Mucosa of descending colon (tissue), 3 donors: ENCODE measurements around the gene DCAKD. TPM values are rescaled to one million over a fixed set of nuclear protein-coding genes. Genes with fewer than 3 reads are reported as not detected.

ENCODE experiments used
- ATAC-seq: fragments of 200-7000 bp; cut with Tn5 transposase; one replicate; pipeline ENCODE4 v1.9.1; 2020; ENCODE audit warnings: mild to moderate bottlenecking, moderate library complexity
- DNase-seq, 3 donors: peaks; one replicate each; pipeline ENCODE4 v3.0.0-alpha.2; 2020
- H3K36me3 ChIP-seq: fragments of 200-600 bp; one replicate; pipeline ENCODE4 v1.8.0; 2021; ENCODE audit warnings: low read depth, mild to moderate bottlenecking
- H3K4me1 ChIP-seq: fragments of 200-600 bp; one replicate; pipeline ENCODE4 v1.8.0; 2021; ENCODE audit warnings: low read depth, mild to moderate bottlenecking
- H3K4me3 ChIP-seq: fragments of 200-600 bp; one replicate; pipeline ENCODE4 v1.8.0; 2021; ENCODE audit warnings: mild to moderate bottlenecking
- H3K9me3 ChIP-seq: fragments of 200-600 bp; one replicate; pipeline ENCODE4 v1.8.0; 2021; ENCODE audit warnings: mild to moderate bottlenecking
- intact Hi-C, 2 donors: fragments of 100-400 bp; cut with DNase I in 1 of 2; cut with micrococcal nuclease in 1 of 2; formaldehyde crosslinking; loops; one replicate each; pipeline versions ENCODE4 v1.11.0 to v1.11.1; 2022; cut with DNase I, micrococcal nuclease
- total RNA-seq, 3 donors: library from RNA; stranded (reverse); fragmentation: NEBNext Ultra II Directional in 2 of 3; extraction: Animal tissue kit (Norgen Biotek cat#: 25700) in 2 of 3; gene quantifications; one replicate each; pipeline versions ENCODE4 v1.2.1 to v1.2.4, GENCODE V29; 2021 to 2023
- TF ChIP-seq, protein P1 (sequence below): fragments of 200-600 bp; IDR thresholded peaks from one replicate; pipeline ENCODE4 v1.8.0; 2022; ENCODE audit warnings: antibody characterized with exemption, mild to moderate bottlenecking
- donor health status: DM: no; HTN: no; CAD: no; lungs with moderate emphysema.
- donor health status: DM: no; HTN: no; CAD: no.
- donor health status: DM: no; HTN: yes; CAD: no.

DCAKD gene
- total RNA-seq, 3 donors from 2014 or later = 21.6 to 29.0 (median 24.8) TPM

DNA sequence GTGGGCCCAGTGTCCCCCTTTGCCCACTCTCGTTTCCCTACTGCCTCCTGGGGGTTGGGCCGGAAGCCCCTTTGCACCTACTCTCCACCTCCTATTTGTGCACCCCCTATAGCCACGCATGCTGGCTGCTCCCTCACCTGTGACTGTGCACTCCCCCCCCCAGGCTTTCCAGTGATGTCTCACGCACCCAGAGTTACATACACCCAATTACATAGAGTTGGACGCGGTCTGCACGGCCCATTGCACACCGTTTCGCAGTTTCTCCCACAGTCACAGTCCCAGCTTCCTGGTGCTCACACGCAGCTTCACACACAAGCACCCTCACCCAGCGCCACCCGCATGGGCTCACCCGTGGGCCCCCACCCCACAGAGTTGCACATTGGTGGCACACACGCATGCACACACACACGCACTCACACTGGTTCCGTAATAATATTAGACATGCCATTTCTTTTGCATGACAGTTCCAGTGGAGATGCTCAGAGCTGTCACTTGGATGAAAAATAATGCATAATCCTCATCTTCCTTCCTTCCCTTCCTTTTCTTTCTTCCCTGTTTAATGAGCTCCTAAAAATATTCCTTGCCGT is 61.8 kb downstream of the DCAKD start:
- TF ChIP-seq, protein P1, sequence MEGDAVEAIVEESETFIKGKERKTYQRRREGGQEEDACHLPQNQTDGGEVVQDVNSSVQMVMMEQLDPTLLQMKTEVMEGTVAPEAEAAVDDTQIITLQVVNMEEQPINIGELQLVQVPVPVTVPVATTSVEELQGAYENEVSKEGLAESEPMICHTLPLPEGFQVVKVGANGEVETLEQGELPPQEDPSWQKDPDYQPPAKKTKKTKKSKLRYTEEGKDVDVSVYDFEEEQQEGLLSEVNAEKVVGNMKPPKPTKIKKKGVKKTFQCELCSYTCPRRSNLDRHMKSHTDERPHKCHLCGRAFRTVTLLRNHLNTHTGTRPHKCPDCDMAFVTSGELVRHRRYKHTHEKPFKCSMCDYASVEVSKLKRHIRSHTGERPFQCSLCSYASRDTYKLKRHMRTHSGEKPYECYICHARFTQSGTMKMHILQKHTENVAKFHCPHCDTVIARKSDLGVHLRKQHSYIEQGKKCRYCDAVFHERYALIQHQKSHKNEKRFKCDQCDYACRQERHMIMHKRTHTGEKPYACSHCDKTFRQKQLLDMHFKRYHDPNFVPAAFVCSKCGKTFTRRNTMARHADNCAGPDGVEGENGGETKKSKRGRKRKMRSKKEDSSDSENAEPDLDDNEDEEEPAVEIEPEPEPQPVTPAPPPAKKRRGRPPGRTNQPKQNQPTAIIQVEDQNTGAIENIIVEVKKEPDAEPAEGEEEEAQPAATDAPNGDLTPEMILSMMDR = no peak
- no peak for ATAC-seq
- Histone ChIP-seq H3K4me1 (no peaks in the 10 kb centered on the region), H3K36me3 (no peaks in the 10 kb centered on the region), H3K9me3 (no peaks in the 10 kb centered on the region), H3K4me3 (no peak overlapping the region)
- intact Hi-C loops = no loop called here
- no peak for DNase-seq

DNA sequence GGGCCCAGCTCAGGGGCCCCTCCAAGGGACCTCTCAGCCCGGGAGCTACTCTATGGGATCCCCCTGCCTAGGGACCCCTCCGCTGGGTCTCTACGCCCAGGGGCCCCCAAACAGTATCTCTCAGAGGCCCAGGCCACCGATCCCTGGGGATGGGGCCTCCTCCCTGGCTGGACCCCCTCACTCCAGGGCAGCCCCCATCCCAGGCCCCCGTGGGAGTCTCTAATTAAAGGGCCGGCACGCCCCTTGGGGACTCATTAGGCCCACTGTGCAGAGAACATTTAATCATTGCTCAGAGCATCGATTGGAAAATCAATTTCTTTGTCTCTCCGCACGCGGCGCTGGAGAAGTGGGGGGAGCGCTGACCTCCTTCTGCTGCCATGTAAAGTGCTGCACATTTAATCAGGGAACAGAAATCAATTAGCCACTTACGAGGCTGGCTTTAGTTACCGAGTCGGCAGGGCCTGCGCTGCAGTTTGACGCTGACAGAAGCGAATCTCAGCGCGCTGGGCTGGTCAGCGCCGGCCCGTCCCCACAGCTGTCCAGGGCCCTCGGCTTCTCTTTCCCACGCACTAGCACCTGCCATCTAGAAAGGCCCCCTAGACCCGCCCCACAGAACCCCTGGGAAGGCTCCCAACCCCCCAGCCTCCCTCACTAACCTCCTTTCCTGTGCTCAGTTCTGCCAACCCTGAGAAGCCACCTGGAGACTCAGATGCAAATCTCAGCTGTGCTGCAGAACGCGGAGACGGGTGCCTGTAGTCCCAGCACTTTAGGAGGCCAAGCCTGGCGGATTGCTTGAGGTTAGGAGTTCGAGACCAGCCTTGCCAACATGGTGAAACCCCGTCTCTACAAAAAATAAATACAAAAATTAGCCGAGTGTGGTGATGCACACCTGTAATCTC is 63.1 kb downstream of the DCAKD start:
- no peak for ATAC-seq
- no peaks in the 10 kb centered on the region for H3K36me3 ChIP-seq
- TF ChIP-seq, protein P1 = no peak
- H3K4me1 ChIP-seq = no peaks in the 10 kb centered on the region
- no peaks in the 10 kb centered on the region for H3K9me3 ChIP-seq
- no peak for DNase-seq
- H3K4me3 ChIP-seq = no peak overlapping the region
- intact Hi-C loops = no loop called here

DNA sequence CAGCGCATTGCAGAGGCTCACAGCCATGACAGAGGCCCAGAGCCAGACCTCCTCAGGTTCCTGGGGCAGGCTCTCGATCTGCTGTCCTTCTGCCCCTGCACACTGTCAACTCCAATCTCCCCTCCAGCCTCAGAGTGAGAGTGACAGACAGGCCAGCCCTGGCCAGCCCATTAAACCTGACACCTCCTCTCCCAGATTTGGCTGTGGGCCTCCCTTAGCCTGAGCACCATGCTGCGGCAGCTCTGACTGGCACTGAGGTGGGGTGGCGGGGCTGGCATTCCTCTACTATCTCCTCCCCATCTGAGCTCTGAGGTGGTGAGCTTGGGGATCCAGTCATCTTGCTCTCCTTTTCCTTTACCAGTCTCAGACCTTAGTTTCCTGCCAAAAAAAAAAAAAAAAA is 67.9 kb downstream of the DCAKD start:
- TF ChIP-seq, protein P1 = no peak
- intact Hi-C loops = no loop called here
- Histone ChIP-seq H3K4me1 (peaks cover 4% of the 10 kb centered on the region), H3K9me3 (no peaks in the 10 kb centered on the region), H3K4me3 (no peak overlapping the region), H3K36me3 (no peaks in the 10 kb centered on the region)
- DNase-seq = no peak
- no peak for ATAC-seq

DNA sequence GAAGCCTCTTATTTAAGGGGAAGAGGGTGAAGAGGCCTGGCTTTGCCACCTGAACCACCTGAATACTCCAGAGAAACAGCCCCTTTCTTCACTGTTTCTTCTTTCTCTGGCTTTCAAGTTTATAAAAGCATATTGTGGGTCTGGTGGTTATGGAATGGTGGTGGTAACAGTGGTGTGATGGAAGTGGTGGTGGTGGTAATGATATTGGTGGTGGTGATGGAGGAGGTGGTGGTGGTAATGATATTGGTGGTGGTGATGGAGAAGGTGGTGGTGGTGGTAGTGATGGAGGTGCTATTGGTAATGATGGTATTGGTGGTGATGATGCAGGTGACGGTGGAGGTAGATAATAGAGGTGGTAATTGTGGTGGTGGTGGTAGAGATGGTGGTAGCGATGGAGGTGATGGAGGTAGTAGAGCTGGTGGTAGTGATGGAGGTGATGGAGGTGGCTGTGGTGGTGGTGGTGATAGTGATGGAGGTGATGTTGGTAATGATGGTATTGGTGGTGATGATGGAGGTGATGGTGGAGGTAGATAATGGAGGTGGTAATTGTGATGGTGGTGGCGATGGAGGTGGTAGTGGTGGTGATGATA is 69.2 kb downstream of the DCAKD start:
- TF ChIP-seq, protein P1 = no peak
- intact Hi-C loops = no loop called here
- ATAC-seq = no peak
- DNase-seq = no peak
- Histone ChIP-seq H3K9me3 (no peaks in the 10 kb centered on the region), H3K36me3 (no peaks in the 10 kb centered on the region), H3K4me3 (no peak overlapping the region), H3K4me1 (peaks cover 4% of the 10 kb centered on the region)

DNA sequence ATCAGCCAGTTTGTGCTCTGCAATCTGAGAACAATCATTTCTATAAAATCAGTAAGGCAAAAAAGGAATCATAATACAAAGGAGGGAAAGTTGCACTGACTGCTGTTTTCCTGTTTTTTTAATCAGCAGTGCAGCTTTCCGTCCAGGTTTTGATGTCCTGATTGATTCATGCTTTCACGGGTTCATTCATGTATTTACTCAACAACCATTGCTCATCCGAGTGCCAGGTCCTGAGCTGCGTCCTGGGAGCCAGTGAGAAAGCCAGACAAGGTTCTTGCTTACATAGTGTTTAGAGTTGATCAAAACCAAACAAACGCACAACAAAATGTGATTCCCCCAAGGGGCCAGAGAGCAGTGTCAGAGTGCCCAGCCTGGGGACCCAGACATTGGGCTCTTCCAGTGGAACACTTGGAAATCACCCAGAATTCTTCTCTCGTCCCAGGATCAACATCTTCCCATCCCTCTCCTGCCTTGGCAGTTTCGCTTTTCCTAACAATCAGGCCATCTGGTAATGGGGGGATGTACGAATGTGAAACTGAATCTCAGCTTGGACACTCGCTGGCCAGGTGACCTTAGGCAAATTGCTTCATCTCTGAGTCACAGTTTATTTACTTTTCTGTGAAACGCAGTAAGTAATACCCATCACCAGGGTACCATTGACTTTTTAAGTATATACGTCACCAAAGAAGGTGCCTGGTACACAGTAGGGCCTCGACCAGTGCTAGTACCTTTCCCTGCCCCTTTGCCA is 70.0 kb downstream of the DCAKD start:
- intact Hi-C loops = no loop called here
- no peaks in the 10 kb centered on the region for H3K36me3 ChIP-seq
- no peak for DNase-seq
- TF ChIP-seq, protein P1 = no peak
- no peak overlapping the region for H3K4me3 ChIP-seq
- peak; percentile 48 for ATAC-seq
- peaks cover 4% of the 10 kb centered on the region for H3K4me1 ChIP-seq
- H3K9me3 ChIP-seq = no peaks in the 10 kb centered on the region
